H1 (cell line): Measurements from ENCODE around the gene ADGRA3. TPM values are rescaled to one million over a fixed set of nuclear protein-coding genes. Genes with fewer than 3 reads are reported as not detected.

Source experiments
- RXRA ChIP-seq: IDR thresholded peaks from 2 replicates; pipeline ENCODE4 v1.6.1; 2011; ENCODE audit warnings: low read depth, mild to moderate bottlenecking, low read length, moderate library complexity; ENCODE audit not compliant: insufficient read depth
- polyA plus RNA-seq, 7 experiments: library from polyadenylated mRNA; depleted of rRNA in 3 of 7; stranded (reverse) in 5 of 7; unstranded in 2 of 7; fragments of >200 nt in 5 of 7; fragments of 200-250 nt in 2 of 7; gene quantifications; 1 replicate in 5 of 7; 2 replicates in 1 of 7; 4 replicates in 1 of 7; pipeline versions ENCODE4 v1.2.1 to v1.2.3, GENCODE V29; 2011 to 2013; ENCODE audit warnings: missing spikeins in 2 of 7, mixed read lengths in 2 of 7
- total RNA-seq: library from RNA; stranded (reverse); fragmentation: NEBNext Ultra II Directional; extraction: Animal tissue kit (Norgen Biotek cat#: 25700); gene quantifications from 2 replicates; pipeline ENCODE4 v1.2.1, GENCODE V29; 2021

The ADGRA3 gene
- total and polyA plus RNA-seq, 2 of the 8 experiments (the other 6 are each of a cell fraction or from before 2014, with no cell fraction given): 31.5 to 63.0 TPM

- no peak for TF ChIP-seq RXRA
- TF ChIP-seq, all 59 proteins: peak for 0
These were observed 27.8 kb downstream of the ADGRA3 start (continued) for GRCh38 chr4:22488106-22488505.
